GM19467 (cell line): ENCODE results near the gene SLC5A2.
"Not testable (repeated sequence)": the region's sequence is repeated elsewhere in the genome, so short reads cannot be mapped to it uniquely, and the experiment has no call there.

ENCODE experiments used
- ATAC-seq: cut with Tn5 transposase; IDR thresholded peaks from one replicate; pipeline ENCODE4 v1.9.1; 2021; ENCODE audit warnings: mild to moderate bottlenecking, moderate library complexity; ENCODE audit not compliant: unreplicated experiment

SLC5A2 gene

DNA sequence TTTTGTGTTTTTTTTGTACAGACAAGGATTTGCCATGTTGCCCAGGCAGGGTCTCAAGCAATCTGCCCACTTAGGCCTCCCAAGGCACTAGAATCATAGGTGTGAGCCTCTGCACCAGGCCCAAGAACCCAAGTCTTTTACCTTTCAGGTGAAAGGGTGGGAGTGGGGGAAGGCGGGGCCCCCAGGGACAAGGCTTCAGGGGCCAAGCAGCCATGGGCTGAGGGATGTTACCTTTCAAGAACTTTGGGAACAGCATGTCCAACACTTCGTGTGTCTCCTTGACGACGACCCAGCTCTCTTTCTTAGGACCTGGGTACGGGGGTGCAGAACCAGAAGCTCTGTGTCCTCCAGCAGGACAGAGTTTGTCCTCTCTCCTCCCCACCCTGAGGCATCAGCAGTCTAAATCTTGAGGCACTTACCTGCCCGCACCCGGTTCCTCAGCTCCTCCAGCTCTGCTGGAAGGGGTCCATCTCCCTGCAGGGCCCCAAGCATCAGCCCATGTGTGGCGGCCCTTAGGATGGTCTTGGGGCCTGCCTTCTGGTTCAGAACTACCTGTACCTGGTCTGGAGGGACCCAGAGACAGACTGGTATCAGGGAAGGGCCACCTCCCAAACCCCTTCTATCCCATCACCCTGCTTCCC, 9.0 kb downstream of the SLC5A2 start:
- no peak for ATAC-seq

DNA sequence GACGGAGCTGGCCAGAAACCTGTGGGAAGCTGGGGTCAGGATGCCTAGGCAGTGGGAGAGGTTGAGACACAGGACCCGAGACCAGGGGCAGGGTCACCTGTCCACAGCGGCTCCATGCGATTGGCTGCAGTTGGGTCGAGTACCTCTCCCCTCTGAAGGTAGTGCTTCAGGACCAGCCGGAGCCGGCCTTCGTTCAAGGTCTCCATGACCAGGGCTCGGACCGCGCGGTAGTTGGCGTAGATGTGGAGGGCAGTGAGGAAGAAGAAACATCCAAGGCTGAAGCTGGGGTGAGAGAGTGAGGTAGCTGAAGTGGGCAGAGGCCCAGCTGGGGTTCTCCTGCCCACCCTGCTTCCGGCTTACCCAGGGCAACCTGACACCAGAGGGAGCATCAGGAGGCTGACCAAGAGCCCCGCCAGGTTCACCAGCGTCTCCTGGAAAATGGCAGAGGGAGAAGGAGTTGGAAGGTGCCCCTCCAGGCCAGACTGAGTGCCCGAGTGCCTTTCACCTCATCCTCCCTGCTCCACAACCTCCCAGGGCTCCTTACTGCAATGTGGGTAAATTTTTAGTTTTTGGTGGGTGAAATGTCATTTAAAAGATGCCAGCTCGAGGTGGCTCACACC, 10.7 kb downstream of the SLC5A2 start:
- ATAC-seq = no peak

DNA sequence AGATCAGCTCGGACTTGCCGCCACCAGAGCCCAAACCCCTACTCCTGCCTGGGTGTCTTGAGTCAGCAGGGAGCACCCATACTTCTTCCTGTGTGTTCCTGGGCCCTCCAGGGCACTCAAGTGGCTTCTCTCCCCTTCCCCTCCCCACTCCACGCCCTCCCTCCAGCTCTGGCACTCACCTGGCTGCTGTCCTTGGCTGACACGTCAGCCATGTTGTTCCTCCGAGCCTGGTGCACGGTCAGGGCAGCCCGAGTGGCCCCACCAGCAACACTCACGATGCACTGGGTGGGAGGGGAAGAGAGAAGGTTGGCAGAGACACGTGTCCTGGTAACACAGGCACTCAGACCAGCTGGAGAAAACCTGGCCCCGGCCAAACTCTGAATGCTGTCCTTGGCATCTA, 13.7 kb downstream of the SLC5A2 start:
- no peak for ATAC-seq

DNA sequence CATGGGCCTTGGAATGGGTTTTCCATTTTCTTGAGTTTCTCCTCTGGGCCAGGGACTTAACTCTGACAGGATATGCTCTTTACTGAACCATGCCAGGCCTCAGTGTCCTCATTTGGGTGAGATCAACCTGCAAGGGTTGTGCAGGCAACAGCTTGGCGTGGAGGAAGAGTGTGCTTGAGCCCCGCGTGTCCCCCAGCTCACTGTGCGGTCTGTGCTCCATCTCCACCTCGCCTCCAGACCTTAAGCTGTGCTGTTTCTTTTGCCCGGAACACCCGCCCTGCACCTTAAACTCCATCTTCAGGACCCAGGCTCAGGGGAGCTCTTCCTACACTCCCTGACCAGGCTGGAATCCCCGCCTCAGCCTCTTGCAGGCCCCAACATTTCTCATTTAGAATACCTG, 15.6 kb downstream of the SLC5A2 start:
- ATAC-seq = no peak

DNA sequence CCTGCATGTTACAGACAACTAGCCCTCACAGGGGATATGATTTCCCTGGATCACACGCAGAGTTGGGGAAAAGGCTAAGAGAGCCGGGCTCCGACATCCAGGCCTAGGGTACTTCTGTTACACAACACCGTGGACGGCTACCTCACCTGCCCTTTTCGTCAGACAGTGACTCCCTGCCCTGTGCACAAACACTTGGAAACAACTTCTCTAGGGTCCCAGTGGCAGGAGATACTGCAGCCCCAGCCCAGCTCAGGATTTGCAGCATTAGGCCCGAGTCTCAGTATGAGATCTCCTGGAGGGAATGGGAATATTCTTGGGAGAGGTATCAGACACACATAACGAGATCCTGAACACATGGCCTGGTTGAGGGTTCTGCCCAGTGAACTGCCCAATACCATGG, 17.0 kb downstream of the SLC5A2 start:
- no peak for ATAC-seq

DNA sequence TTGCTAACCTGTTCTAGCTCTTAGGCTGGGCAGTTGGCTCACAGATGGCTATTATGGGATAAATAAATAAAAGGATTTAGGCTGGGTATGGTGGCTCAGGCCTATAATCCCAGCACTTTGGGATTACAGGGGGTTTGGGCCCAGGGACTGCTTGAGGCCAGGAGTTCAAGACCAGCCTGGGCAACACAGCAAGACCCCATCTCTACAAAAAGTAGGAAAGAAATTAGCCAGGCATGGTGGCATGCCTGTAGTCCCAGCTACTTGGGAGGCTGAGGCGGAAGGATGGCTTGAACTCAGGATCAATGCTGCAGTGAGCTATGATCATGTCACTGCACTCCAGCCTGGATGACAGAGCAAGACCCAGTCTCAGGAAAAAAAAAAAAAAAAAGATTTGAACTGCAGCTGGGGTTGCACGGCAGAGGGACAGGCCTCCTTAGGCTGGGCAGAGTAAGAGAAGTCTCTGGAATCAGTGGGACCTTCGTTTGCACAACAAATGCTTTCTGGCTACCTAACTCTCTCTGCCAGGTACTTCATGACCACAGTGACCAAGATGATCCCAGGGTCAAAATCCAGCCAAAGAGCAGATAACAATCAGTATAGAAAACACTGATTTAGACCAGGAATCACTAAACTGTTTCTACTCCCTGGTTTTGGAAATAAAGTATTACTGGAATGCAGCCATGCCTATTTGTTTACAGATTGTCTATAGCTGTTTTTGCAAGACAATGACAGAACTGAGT, 18.5 kb downstream of the SLC5A2 start:
- ATAC-seq = no peak

DNA sequence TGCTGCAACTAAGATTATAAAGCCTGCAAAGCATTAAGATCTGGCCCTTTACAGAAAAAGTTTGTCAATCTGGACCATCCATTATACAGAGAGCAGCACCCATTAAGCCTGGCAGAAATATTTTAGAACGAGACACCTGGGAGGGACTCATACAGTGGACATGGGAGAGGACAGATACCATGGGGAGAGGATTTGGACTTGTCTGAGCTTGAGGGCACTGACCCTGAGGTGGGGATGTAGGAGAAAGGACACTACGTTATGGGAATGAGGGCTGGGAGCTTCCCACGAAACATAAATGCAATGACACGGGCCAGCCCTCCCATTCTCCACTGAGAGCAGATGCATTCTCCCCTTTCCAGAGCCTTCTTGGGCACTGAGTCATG, 19.0 kb downstream of the SLC5A2 start:
- ATAC-seq = no peak

DNA sequence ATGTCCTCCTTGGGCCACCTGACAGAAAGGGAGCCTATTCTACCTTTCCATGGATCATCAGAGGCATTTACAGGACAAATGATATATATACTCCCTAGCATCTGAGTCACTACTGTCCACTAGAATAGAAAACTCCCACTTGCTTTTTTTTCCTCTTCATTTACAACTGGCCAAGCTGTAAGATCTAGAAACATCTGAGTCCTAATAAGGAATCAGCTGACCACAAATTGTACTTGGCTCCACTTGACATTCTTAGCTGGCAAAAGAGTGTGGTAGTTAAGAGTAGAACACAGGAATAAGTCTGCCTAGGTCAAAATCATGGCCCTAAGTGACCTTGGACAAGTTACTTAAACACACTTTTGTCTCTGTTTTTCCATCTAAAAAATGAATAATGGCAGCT, 20.1 kb downstream of the SLC5A2 start:
- ATAC-seq = no peak

DNA sequence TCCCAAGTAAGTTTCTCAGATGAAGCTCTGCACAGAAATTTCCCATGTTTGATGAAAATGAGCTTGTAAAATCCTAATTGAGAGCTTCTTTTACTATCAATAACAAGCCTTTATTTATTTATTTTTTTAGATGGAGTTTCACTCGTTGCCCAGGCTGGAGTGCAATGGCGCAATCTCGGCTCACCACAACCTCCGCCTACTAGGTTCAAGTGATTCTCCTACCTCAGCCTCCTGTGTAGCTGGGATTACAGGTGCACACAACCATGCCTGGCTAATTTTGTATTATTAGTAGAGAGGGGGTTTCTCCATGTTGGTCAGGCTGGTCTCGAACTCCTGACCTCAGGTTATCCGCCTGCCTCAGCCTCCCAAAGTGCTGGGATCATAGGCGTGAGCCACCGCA, 20.6 kb downstream of the SLC5A2 start:
- not testable (repeated sequence) for ATAC-seq

DNA sequence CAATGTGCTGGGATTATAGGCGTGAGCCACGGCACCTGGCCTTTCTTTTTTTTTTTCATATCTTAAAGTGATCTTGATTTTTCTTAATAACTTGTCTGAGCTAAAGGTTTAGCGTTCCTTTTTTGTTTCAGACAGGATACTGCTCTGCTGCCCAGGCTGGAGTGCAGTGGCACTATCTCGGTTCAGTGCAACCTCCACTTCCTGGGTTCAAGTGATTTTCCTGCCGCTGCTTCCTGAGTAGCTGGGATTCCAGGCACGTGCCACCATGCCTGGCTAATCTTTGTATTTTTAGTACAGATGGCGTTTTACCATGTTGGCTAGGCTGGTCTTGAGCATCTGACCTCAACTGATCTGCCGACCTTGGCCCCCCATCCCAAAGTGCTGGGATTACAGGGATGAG, 21.2 kb downstream of the SLC5A2 start:
- no peak for ATAC-seq

DNA sequence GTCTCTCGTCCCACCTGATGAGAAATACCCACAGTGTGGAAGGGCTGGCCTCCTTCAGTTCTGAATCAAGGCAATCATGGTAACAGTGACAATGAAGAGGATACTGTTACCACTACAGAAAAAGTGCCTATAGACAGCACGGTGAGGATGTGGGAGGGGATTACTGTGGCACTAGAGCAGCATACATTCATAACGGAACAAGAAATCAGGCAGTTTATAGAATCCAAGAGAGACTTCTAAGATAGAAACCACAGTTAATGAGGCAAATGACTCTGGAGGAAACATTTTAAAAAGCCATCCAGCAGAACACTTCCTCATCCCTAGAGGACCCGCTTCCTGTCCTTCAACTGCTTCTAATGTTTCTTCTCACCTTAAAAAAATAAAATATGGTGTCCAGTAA, 22.6 kb downstream of the SLC5A2 start:
- ATAC-seq = no peak

DNA sequence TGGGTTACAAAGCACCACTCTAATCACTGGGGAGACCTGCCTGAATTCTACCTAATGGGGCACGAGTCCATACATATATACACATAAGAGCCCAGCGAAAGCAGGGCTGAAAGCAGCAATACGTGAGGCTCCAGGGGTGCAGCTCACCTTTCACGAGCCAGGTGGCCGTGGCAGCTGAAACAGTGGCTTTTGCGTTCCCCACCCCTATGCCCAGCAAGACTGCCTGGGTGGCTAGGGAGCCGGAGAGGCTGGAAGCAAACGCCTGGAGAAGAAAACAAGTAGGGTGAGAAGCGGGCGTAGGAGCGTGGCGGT, 24.6 kb downstream of the SLC5A2 start:
- ATAC-seq = no peak

DNA sequence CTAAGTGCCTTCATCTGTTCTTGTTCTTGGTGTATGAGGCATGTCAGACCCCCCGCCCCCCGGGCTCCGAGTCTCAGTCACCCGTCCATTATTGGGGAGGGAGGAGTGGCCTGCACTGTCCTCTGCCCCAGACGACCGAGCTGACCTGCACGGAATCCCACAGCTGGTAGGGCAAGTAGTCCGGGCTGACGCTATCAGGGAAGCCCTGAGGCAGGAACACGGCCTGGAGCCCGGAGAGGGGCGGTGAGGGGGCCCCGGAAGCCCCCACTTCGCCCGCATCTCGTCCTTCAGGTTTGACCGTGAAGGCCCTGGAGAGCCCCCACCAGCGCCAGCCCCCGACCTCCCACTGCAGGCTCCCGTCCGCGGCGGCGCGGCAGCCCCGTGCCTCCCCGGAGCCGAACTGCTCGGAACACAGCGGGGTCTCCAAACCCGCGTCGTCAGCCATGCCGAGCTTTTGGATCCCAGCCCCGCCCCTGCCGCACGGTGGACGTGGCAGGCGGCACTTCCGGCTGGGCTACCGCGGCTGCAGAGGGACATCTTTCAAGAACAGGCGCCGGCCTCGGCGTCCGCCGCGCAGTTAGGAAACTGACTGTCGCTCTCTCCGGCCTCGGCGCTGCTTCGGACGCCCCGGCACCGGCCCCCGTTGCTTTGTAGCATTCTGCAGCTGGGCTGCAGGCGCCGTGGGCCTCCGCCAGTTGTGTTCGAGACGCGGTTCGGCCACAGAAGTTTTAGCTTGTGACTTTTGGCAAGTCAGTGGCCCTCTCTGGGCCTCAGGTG, 25.2 kb downstream of the SLC5A2 start, which contains the start of gene RUSF1:
RUSF1 (minus strand) TSS at position 463 of the 777 bp plus-strand sequence; CDS start at position 445, 18 bp downstream.
- ATAC-seq = peak; percentile 92

DNA sequence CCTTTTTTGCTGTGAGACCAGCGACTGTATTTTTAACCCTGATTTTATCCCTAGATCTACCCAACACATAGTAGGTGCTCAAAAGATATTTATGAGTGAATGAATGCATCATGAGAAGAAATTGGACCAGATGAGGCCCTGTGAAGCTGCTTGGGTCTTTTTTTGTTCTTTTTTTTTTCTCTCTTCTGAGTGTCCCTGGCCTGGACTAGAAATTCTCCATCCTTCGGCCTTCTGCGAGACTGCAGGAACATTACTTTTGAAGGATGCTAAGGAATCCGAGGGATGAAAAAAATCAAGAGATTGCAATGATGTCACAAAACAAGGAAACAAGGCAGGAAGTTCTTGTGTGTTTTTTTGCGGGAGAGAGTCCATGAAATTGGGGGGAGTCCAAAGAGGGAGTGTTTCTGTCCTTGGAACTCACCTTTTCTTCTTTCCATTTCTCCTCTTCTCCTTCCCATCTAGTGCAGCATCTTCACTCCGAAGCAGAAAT, 25.8 kb downstream of the SLC5A2 start:
- ATAC-seq = no peak

DNA sequence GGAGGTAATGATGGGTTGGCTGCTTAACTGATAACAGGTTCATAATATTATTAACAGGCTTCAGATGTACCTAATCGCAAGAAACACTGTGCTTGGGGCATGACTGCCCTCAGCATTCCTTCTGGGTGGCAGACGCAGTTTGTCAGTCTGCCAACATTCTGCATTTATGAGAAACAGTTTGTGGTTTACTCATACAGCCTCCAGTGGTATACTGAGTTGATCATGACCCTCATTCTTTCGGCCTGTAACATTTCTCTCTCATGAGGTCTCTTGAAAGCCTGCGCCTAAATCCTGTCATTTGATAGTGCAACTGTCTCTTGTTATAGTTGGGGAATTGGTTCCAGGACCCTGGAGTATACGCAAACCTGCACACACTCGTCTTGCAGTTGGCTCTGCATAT, 30.2 kb downstream of the SLC5A2 start:
- ATAC-seq = no peak

DNA sequence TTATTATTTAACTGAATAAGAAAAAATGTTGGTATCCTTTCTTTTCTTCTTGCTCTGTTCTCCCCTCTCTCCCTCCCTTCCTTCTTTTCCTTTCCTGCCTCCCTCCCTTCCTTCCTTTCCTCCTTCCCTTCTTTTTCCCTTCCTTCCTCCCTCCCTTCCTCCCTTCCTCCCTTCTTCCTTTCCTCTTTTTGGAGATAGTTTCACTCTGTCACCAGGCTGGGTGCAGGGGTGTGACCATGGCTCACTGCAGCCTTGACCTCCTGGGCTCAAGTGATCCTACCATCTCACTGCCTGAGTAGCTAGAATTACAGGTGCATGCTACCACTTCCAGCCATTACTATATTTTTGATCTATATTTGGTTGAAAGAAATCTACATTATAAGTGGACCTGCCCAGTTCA, 31.0 kb downstream of the SLC5A2 start:
- ATAC-seq = no peak

DNA sequence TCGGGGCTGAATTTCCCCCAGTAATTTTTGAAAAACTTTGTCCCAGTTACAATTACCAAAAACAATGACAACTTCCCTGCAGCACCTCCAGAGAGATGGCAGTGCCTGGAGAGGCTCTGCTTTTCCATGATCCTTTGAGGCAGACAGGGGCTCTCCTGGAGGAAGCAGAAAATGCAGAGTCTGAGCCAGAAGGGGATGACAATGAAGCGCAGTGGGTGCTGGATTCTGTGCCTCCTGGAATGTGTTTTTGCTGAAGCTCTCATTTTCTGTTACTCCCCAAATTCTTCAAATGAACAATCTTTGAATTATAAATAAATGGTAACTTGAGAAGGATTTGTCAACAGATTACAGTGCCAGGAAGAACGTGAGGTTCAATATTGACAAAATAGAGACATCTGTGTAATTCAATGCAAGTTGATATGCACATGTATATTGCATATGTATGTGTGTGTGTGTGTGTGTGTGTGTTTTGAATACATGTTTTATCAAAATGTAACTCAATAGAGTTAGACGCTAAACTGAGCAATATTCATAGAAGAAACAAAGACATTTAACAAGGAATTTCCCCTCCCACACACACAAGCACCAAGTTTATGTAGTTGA, 35.0 kb downstream of the SLC5A2 start:
- no peak for ATAC-seq

DNA sequence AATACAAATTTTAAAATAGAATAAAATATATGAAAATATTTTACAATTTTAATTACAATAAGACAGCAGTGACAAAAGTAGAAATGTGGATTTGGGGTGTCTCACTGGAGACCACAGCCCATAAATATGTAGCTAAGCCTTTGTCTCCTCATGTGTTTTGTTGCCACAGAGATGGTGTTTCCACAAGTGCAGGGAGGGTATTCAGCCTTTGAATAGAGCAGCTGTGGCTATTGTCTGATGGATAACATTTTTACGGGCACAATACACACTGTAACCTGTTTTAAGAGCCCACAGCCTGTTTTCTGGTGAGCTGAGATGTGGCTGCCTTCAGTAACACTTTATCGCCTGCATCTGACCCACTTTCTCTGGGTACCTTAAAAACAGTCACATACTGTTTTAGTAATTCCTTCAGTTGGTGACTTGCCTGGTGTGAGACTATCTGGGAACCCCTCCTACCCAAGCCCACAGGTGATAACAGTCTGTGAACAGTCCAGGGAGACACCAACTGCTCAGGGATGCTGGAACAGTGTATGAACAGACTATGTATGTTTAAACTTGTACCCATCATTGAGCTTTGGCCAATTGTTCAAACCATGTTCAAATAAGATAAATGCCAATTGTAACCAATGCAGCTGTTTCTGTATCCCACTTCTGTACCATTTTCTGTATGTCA, 37.0 kb downstream of the SLC5A2 start:
- ATAC-seq = no peak

DNA sequence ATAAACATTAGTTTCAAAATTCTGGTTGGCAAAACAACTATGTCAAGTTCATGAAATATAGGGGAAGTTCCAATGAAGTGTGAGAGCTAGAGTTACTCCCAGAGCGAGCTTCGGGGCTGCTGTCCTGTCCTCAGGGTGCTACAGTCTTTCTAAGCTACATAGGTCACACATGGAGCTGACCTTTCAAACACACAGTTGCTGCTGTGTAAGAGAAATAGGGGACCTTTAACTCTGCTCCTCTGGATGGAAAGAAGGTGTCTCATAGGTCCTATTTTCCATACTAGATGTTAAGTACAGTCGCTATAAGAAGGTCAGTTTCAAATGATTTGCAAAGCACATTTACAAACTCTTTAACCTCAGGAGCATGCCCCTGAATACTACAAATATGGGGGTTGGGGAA, 38.4 kb downstream of the SLC5A2 start:
- no peak for ATAC-seq

DNA sequence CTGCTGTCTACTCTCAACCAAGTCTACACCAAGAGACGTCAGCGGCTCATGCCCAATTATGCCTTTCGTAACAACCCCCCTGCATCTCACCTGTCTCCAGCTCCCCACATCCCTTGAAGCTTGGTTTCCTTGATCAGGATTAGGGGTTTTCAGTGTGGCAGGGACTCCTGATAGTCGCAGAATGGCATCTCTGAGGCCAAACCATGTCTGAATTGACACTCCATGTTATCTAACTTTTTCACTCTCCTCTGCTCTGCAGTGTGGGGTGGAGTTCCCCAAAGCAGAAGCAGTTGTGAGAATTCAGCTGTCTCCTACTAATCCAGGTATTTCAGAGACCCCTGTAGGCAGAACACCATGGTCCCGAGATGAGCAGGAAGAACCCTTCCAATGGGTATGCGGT, 39.1 kb downstream of the SLC5A2 start:
- ATAC-seq = no peak

DNA sequence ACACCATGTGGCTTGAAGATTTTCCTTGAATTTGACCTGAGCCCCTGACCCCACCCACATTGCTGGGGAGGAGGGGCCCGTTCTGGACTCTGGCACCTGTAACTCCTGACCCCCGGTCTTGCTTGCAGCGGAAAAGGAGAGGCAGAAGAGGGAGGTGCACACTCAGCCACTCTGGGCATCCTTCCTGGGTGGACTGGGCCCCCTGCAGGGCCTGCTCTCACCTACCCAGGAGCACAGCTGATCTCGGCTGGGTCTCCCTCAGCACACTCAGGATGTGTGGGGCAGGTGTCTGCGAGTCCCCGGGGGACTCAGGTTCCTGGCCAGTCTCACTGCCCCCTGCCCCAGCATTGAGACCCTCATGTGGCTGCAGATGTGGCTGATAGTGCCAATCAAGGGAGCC, 40.8 kb downstream of the SLC5A2 start:
- ATAC-seq = not testable (repeated sequence)
